GM21528 (cell line): ENCODE data around the gene MAN2A1.
"Not testable (repeated sequence)": the region's sequence is repeated elsewhere in the genome, so short reads cannot be mapped to it uniquely, and the experiment has no call there.

Source experiments
- ATAC-seq: cut with Tn5 transposase; IDR thresholded peaks from one replicate; pipeline ENCODE4 v1.9.1; 2021; ENCODE audit warnings: mild to moderate bottlenecking, moderate library complexity; ENCODE audit not compliant: unreplicated experiment, low FRiP score

Gene MAN2A1

DNA sequence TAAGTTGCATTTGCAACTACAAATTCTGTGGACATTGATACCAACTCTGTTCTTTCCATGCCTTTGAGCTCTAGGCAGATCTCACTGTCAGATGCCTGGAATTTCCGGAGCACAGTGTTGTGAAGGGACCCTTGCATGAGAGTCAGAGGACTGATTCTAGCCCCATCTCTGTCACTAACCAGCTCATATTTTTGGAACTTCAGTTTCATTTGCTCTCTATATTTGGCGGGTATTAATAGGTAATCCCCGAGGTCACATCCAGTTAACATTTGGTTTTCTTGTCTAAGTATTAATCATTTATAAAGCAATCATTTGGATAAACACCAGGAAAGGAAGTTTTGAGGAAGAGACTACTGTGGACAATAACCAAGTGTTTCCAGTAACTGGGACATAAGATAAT is 115.7 kb downstream of the MAN2A1 start:
- ATAC-seq = no peak

DNA sequence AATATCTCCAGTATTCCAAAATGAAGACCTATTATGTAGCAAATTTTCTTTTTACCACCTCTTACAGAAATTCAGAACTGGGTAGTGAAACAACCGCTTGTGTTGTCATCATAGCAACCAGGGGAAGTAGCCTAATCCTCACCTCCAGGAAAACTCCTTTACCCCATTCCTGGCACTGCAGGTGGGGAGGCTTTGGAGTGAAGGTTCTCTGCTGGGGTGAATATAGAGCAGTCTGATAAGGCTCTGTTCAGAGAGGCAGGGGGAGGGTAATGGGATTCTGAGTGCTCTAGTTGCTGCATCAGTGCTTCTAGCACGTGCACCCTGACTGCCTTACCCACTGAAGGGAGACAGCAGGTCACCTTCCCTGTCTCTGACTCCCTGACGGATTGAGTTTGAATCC is 116.2 kb downstream of the MAN2A1 start:
- ATAC-seq = no peak

DNA sequence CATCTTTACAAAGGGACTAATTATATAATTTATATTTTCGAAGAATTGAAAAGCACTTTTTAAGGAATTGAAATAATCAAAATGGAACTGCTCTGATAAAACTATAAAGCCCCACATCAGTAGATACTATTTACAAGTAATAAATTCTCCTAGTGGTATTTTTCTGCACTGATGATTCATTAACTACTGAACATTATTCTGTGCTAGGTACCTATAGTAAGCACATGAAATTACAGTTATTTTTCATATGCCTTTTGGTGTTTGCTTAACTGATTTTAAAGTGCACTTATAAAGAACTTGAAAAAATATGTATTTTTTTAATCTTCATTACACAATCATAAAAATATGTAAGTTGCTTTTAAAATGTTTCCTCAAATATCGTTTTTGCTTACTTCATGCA is 123.0 kb downstream of the MAN2A1 start:
- no peak for ATAC-seq

DNA sequence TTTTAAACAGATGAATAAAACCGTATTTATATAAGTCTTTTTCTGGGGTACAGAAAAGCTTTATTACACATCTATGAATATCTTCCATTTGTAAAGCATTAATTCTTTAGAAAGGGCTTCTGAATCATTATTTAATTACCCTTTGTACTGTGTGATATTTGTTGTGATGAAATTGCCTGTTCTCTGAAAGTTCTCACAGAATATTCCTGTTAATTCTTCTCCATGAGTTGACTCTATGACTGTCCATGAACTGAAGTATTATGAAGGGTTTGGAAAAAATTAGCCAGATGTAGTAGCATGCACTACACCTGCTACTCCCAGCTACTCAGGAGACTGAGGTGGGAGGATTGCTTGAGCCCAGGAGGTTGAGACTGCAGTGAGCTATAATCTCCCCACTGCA is 127.0 kb downstream of the MAN2A1 start:
- ATAC-seq = no peak

DNA sequence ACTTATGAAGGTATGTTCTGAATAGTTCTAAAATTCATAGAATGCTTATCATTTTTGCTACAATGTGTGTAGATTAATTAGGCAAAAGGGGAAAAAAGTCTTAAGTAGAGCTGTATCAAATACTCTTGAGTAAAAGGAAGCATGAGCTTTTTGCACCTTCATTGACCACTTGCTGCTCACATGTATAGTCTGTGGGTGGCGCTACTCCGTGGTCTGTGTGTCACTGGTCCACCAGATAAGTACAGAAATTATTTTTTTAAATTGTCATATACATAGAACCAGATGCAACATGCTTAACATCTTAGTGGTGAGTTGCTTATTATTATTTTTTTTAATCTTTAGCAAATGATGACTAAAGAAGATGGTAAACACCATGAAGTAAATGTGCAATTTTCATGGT is 130.2 kb downstream of the MAN2A1 start:
- ATAC-seq = no peak

DNA sequence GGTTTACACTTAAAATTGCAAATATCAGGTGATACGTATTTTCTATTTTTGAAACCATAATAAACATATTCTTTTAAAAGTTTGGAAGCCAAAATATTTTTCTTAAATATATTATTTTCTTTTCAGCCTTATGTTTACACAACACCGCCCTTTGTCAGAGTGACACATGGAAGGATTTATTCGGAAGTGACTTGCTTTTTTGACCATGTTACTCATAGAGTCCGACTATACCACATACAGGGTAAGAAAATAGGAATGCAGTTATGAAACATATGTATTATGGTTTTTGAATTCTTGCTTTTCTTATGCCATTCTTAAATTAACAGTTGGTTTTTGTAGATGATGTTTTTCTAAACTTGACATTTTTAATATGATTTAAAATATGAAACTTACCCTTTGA is 133.9 kb downstream of the MAN2A1 start:
- no peak for ATAC-seq

DNA sequence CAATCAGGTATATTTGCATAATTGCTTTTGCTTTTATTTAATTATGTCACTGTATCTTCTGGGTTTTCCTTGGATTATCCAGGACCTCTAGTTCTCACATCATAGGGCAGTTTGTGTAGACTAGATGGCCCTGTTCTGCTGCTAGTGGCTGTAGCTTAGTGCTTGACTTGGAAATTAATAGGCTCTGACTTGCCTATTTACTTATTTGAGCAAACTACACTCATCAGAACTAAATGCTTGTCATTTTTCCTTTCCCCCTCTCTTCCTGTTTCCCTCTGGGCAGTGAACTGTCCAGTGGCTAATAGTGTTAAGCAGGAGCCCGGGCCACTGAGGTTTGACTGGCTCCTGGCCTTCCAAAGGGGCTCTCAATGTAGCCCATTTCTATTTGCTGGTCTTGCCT is 135.7 kb downstream of the MAN2A1 start:
- no peak for ATAC-seq

DNA sequence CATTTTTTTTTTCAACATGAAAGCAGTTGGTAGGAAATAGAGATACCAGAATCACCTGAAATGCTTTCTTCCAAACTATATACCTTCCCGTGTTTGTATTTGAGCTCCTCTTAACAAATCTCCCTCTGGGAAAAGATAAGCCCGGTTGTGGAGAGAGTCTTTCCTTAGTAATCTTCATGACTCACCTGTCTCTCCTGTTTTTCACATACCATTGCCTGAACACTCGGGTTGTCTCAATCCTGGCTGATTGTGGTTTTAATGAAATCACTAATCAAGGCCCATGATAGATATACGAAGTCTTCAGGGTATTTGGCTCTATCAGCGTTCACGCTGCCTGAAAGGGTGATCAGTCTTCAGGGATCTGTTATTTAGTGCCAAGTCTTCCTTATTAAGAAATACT is 136.7 kb downstream of the MAN2A1 start:
- no peak for ATAC-seq

DNA sequence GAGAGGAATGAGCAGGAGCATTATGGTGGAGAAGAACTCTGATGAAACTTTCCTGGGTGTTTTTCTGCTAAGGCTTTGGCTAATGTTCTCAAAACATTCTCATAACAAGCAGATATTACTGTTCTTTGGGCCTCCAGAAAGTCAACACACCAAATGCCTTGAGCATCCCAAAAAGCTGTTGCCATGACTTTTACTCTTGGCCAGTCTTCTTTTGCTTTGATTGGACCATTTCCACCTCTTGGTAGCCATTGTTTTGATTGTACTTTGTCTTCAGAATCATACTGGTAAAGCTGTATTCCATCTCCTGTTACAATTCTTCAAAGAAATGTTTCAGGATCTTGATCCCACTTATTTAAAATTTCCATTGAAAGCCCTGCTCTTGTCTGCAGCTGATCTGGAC is 139.6 kb downstream of the MAN2A1 start:
- no peak for ATAC-seq

DNA sequence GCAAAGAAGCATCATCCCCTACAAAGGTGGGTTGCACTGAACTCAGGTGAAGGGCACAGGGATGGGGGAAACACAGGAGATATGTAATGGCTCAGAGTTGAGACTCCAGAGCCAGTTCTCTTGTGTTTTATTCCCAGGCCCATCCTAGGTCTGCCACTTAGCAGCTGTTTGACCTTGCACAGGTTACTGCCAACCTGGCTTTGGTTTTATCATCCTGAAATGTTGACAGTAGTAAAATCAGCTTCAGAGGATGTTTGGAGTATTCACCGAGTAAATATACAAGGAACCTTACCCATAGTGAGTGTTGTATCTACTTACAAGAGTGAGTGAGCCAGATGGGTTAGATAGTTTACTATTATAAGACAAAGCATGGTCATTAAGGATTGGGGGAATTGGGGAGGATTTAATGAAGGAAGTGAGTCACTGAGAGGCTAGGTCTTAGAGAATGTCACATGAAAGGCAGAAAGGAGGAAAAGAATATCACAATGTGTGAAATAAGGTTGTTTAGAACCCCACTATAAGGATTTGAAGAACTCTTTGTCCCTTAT is 141.3 kb downstream of the MAN2A1 start:
- no peak for ATAC-seq

DNA sequence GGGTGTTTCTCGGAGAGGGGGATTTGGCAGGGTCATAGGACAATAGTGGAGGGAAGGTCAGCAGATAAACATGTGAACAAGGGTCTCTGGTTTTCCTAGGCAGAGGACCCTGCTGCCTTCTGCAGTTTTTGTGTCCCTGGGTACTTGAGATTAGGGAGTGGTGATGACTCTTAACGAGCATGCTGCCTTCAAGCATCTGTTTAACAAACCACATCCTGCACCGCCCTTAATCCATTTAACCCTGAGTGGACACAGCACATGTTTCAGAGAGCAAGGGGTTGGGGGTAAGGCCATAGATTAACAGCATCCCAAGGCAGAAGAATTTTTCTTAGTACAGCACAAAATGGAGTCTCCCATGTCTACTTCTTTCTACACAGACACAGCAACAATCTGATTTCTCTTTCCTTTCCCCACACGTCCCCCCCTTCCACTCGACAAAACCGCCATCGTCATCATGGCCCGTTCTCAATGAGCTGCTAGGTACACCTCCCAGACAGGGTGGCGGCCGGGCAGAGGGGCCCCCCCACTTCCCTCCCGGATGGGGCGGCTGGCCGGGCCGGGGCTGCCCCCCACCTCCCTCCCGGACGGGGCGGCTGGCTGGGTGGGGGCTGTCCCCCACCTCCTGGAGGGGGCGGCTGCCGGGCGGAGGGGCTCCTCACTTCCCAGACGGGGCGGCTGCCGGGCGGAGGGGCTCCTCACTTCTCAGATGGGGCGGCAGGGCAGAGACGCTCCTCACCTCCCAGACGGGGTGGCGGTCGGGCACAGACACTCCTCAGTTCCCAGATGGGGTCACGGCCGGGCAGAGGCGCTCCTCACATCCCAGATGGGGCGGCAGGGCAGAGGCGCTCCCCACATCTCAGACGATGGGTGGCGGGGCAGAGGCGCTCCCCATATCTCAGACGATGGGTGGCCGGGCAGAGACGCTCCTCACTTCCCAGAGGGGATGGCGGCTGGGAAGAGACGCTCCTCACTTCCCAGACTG is 142.8 kb downstream of the MAN2A1 start:
- not testable (repeated sequence) for ATAC-seq

DNA sequence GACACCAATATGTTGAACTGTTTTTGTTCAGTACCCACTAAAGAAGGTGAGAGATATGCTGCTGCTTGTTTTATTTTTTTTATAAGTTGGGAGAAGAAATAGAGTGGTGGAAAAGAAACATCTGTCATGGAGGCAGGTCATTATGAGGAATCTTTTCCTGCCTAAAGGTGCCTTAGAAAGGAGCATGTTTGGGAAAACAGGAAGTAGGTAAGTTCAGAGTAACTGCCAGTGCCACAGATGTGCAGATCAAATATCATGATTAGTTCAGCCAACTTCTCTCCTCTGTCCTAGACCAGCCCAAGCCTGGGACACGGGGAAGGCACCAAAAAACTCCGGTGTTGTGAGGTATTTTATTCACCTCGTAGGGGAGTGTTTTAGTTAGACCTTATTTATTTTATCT is 144.2 kb downstream of the MAN2A1 start:
- ATAC-seq = no peak

DNA sequence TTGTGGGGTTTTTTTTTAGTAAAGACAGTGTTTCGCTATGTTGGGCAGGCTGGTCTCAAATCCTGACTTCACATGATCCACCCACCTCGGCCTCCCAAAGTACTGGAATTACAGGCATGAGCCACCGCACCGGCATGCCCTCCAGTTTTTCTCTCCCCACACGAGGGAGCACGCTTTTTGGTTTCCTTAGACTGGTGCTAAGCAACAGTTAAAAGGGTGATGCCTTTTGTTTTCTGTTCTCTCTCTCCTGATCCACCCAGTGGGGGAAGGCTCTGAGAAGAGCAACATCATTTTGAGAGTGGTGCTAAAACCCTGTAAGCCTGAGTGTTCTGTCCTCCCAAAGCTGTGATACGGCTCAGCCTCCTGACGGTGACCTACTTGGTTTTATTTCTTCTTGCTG is 146.6 kb downstream of the MAN2A1 start:
- ATAC-seq = no peak

DNA sequence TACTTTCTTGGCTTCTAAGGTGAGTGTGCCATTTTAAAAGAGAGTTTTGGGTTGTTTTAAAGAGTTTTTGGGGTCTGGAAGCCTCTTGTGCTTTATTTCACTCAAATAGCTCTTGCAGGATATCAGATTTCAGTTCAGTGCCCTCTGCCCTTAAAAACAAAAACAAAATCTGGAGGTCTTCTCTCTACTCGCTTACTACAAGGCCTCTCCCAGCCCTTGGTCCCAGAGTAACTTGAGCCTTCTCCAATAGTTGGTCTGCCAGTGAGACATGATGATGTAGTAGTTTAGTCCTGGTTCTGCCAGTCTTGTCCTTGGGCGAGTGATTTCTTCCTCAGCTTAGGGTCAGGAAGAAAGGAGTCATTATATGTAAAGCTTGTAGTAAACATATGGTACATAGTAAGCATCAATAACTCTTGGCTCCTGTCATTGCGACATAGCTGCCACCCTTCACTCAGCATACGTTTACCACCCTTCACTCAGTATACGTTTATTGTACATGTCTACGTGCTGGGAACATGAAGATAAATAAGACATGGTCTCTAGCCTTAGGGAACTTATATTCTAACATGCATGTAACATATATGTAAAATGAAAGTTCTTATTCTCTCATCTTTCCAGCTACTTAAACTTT is 147.6 kb downstream of the MAN2A1 start:
- no peak for ATAC-seq

DNA sequence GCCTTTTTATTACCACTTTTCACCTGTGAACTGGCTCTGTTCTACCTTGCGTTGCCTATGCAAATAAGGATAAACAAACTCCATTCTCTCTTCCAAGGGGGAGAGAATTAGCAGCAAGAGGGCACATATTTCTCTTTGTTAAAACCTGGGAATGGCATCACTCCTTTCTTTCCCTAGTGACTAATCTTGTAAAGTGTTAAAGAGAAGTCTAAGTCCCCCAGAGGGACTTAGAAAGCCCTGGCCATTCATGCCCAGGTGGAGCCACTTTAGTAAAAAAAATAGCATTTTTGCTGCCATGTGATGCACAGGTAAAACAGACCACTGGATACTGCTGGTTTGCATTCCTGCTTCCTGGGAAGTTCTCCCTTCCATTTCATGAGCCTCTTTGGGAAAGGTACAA is 148.4 kb downstream of the MAN2A1 start:
- ATAC-seq = no peak

DNA sequence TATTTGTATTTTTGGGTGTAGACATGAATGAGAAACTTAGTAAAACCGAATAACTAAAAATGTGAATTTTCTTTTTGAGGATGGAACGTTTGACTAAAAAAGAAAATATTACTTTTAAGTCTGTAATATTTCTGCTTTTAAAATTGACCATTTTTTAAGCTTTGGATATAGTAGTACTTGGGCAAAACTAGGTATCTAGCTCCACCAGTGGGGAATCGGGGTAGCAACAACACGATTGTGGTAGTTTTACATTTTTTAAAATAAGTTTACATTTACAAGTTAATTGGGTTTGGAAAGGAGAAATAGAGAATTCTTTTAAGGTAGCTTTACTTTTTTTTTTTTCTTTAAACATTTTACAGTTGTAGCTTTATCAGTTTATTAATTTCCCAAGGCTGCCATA is 154.4 kb downstream of the MAN2A1 start:
- ATAC-seq = no peak

DNA sequence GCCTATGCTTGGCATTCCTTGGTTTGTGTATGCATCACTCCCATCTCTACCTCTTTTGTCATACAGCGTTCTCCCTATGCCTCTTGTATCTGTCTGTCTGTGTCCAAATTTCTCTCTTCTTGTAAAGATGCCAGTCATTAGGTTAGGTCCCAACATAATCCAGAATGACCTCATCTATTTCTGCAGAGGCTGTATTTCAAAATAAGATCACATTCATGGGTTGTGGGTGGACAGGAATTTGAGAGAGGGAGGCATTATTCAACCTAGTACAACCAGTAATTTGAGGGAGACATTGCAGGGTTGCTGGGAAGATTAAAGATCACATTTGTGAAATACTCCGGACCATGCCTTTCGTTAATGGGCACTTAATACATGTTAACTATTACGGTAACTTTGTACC is 155.0 kb downstream of the MAN2A1 start:
- ATAC-seq = no peak

DNA sequence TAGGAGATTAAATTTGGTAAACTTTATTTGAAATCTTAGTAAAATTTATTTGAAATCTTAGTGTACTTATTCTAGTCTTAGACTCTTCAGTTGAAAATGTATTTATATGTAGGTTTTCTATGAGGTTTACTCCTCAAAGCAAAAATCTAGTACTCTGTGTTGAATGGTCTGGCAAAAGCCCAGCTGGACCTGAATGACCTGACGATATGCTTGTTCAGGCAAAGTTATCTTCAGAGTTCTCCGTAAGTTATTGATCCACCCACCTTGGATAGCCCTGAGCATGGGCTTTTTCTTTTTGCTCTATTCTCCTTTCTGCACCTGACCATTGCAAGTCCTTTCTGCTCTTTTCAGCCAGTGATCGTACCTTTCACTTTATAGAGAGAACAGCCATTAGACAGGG is 158.4 kb downstream of the MAN2A1 start:
- ATAC-seq = no peak

DNA sequence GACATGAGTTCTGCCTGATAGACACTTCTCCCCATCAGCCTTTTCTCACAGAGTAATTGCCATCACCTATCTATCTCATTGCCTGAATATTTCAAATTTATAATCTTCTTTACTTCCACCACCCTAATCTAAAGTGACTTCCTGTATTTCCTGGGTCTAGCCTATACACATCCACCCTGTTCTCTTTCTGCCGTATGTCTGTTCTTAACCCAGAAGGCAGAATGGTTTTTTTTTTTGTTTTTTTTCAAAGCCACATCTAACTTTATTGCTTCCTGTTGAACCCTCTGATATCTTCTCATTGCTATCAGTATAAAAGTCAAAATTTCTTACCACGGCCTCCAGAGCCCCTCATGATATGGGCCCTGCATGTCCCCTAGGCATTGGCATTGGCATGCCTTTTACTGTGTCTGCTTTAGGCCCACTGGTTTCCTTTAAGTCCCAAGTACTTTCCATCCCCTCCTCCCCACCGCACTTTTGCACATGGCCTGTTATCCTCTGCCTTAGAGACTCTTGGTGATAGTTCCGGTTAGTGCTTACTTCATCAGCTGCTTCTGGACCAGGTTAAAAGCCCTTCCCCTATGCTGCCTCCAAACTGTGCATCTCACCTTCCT is 159.9 kb downstream of the MAN2A1 start:
- ATAC-seq = no peak

DNA sequence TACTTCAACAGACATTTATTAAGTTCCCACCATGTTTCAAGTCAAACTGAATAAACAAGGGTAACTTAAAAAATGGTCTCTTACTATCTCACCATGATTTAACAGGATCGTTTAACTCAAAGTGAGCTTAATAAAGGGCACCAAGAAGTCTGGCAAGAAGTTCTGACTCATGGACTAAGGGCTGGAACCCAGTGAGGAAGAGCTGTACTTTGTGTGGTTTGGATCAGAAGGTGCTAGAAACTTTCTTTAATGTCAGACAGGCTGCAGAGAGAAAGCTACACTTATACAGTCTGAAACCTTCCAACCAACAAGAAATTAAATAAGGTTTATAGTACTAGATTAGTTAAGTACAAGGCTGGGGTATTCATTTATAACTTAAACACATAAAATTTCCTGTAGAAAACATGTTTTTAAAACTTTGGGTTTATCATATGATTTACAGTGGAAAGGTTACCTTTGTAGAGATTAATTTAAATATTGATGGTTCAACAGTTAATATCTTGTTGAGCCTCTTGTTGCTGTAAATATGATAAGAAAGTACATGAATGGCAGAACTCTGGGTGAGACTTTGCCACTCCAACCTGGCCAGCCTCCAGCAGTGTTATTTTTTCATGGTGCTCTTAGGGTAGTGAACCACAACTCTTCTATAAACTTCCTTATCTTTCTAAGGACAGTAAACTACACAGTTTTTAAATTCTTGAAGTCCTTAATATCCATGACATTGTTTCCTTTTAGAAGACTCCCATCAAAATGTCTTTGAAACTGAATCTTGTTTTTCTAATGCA is 162.8 kb downstream of the MAN2A1 start:
- ATAC-seq = no peak

DNA sequence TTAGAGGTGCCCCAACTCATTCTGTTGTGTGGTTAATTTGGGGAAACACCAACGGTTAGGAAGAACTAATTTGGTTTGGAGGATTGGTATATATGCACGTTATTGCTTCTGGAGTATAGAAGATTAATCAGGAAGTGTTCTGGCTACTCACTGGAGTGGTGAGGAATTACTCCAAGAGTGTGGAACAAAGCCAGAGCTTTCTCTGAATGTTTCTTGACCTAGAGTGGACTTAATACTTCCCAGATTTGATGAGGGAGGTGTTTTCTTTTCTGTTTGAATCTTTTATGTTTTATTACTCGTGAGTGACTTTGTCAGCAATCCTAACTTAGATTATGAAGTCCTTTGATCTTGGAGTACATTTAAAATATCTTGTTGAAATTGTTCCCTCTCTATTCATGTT is 163.7 kb downstream of the MAN2A1 start:
- no peak for ATAC-seq
